Breast epithelium (tissue), 3 donors: Measurements from ENCODE around the gene COL11A1.

Experiments
- CTCF ChIP-seq, 3 donors: fragments of 450-650 bp; IDR thresholded peaks; one replicate each; pipeline ENCODE4 v1.5.1; 2016 to 2017; ENCODE audit warnings: antibody characterized with exemption in 3 of 3, mild to moderate bottlenecking in 3 of 3, moderate library complexity in 3 of 3
- POLR2A ChIP-seq: fragments of 450-650 bp; IDR thresholded peaks from one replicate; pipeline ENCODE4 v1.6.1; 2016; ENCODE audit warnings: antibody characterized with exemption, mild to moderate bottlenecking, moderate library complexity
- POLR2AphosphoS5 ChIP-seq, 3 donors: sonication (generic); formaldehyde crosslinking; IDR thresholded peaks; one replicate each; pipeline ENCODE4 v1.6.1; 2017; ENCODE audit warnings: antibody characterized with exemption in 3 of 3

- no peak for TF ChIP-seq CTCF (IDR thresholded peaks at IDR 0.05)
- no peak for TF ChIP-seq POLR2A
- TF ChIP-seq POLR2AphosphoS5 (IDR thresholded peaks at IDR 0.05): no peak
Observed at GRCh38 chr1:103144681-103145080, 36.4 kb upstream of the COL11A1 start.
